Activated naive CD4-positive, alpha-beta T cell treated with anti-CD3 and anti-CD28 coated beads for 36 hours (primary cell): ENCODE data around the gene ZBTB40. TPM values are rescaled to one million over a fixed set of nuclear protein-coding genes. Genes with fewer than 3 reads are reported as not detected.

Experiments
- CTCF ChIA-PET: fragments of 350-600 bp; sonication (Branson Sonifier 250); formaldehyde crosslinking; loops from one replicate; lab custom pipeline; 2021; ENCODE audit warnings: antibody characterized with exemption; lab: Charles Lee
- DNase-seq: peaks from one replicate; pipeline ENCODE4 v3.0.0-alpha.2; 2020
- H3K27ac Mint-ChIP-seq: one replicate; pipeline ENCODE4 v1.8.0; 2021; ENCODE audit warnings: mild to moderate bottlenecking, mixed read lengths
- H3K27me3 Mint-ChIP-seq: one replicate; pipeline ENCODE4 v1.8.0; 2021; ENCODE audit warnings: low read depth, mixed read lengths
- H3K36me3 Mint-ChIP-seq: one replicate; pipeline ENCODE4 v1.8.0; 2021; ENCODE audit warnings: low read depth, mixed read lengths
- H3K4me1 Mint-ChIP-seq: one replicate; pipeline ENCODE4 v1.8.0; 2021; ENCODE audit warnings: low read depth, mixed read lengths
- H3K4me3 Mint-ChIP-seq: one replicate; pipeline ENCODE4 v1.8.0; 2021; ENCODE audit warnings: mild to moderate bottlenecking, moderate library complexity, mixed read lengths
- H3K9me3 Mint-ChIP-seq: one replicate; pipeline ENCODE4 v1.8.0; 2021; ENCODE audit warnings: mixed read lengths
- intact Hi-C: fragments of 100-400 bp; cut with micrococcal nuclease; formaldehyde crosslinking; loops from one replicate; pipeline ENCODE4 v1.15.1; 2023
- total RNA-seq, 2 experiments: library from RNA; stranded (reverse); gene quantifications; one replicate each; pipeline ENCODE4 v1.2.3, GENCODE V29; 2021

Gene ZBTB40
- total RNA-seq, 2 experiments from 2014 or later, result 11.5 to 13.1 TPM

DNA sequence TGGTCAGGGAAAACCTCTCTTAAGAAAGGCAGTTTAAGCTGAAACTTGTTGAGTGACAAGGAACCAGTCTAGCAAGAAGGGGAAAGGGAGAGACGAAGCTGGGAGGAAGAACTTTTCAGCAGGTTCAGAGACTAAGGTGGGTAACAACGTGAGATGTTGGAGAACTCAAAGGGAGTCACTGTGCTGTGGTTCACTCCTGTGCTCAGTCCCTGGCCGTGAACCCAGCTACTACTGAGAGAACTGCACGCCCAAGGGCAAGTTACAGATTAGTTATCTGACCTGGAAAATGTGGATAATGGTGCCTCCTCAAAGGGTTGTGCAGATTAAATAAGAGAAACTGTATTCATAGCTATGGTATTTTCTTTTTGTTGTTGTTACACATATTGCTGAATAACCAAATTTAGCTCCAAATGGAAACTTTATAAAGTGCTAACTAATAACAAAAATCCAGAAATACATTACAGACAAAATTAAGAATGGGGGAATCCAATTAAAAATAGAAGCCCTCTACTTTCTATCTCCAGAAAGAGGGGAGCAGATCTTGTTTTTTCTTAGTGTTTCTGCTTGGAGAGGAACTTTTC is 2.9 kb downstream of the ZBTB40 start:
- Mint-ChIP-seq H3K9me3 (no peaks in the 10 kb centered on the region), H3K36me3 (peaks cover 2% of the 10 kb centered on the region), H3K27ac (no peak overlapping the region), H3K27me3 (no peaks in the 10 kb centered on the region), H3K4me3 (no peak overlapping the region), H3K4me1 (peaks cover 44% of the 10 kb centered on the region)
- intact Hi-C loops, result loop anchor here (5.0 kb wide), 2 partner anchors 563 to 672 kb away; partner anchors contain the start of genes KDM1A, TEX46 and USP48
- no peak for DNase-seq
- CTCF ChIA-PET, result interaction anchor here (0.7 kb wide), 1 partner anchor 354 kb away, joined by 3 read pairs; no protein-coding TSS in a partner anchor

- Mint-ChIP-seq H3K36me3 (peaks cover 2% of the 10 kb centered on the region), H3K4me1 (peaks cover 57% of the 10 kb centered on the region)
- CTCF ChIA-PET, result no interaction called here
Measured at GRCh38 chr1:22457345-22457744, 5.7 kb downstream of the ZBTB40 start.

GRCh38 chr1:22457836-22458235 is 6.2 kb downstream of the ZBTB40 start:
- intact Hi-C loops, result no loop called here
- Mint-ChIP-seq H3K27ac (no peak overlapping the region), H3K9me3 (no peaks in the 10 kb centered on the region), H3K36me3 (peaks cover 2% of the 10 kb centered on the region), H3K27me3 (no peaks in the 10 kb centered on the region), H3K4me1 (peaks cover 56% of the 10 kb centered on the region), H3K4me3 (no peak overlapping the region)
- CTCF ChIA-PET, result no interaction called here
- no peak for DNase-seq

More at GRCh38 chr1:22457345-22457744, 5.7 kb downstream of the ZBTB40 start:
- intact Hi-C loops, result no loop called here
- Mint-ChIP-seq H3K9me3 (no peaks in the 10 kb centered on the region), H3K4me3 (no peak overlapping the region), H3K27me3 (no peaks in the 10 kb centered on the region), H3K27ac (no peak overlapping the region)
- no peak for DNase-seq

- Mint-ChIP-seq H3K9me3 (no peaks in the 10 kb centered on the region), H3K27me3 (no peaks in the 10 kb centered on the region), H3K4me3 (no peak overlapping the region), H3K4me1 (peaks cover 35% of the 10 kb centered on the region), H3K27ac (no peak overlapping the region), H3K36me3 (peaks cover 5% of the 10 kb centered on the region)
- intact Hi-C loops, result no loop called here
- CTCF ChIA-PET, result interaction anchor here (0.9 kb wide), 1 partner anchor 45 kb away, joined by 3 read pairs; no protein-coding TSS in a partner anchor
- no peak for DNase-seq
Measured at GRCh38 chr1:22461100-22461499, 9.4 kb downstream of the ZBTB40 start.

GRCh38 chr1:22461678-22462527 is 10.3 kb downstream of the ZBTB40 start:
- DNase-seq, result no peak
- intact Hi-C loops, result no loop called here
- CTCF ChIA-PET, result no interaction called here
- H3K4me3 Mint-ChIP-seq, result no peak overlapping the region
- H3K36me3 Mint-ChIP-seq, result peaks cover 5% of the 10 kb centered on the region
- no peaks in the 10 kb centered on the region for H3K9me3 Mint-ChIP-seq
- H3K27me3 Mint-ChIP-seq, result no peaks in the 10 kb centered on the region
- peaks cover 29% of the 10 kb centered on the region for H3K4me1 Mint-ChIP-seq
- no peak overlapping the region for H3K27ac Mint-ChIP-seq

- CTCF ChIA-PET, result no interaction called here
- H3K4me1 Mint-ChIP-seq, result peaks cover 29% of the 10 kb centered on the region
- H3K36me3 Mint-ChIP-seq, result peaks cover 5% of the 10 kb centered on the region
- intact Hi-C loops, result no loop called here
- no peaks in the 10 kb centered on the region for H3K27me3 Mint-ChIP-seq
- no peak for DNase-seq
- no peak overlapping the region for H3K27ac Mint-ChIP-seq
- no peak overlapping the region for H3K4me3 Mint-ChIP-seq
- no peaks in the 10 kb centered on the region for H3K9me3 Mint-ChIP-seq
Measured at GRCh38 chr1:22462928-22463327, 11.3 kb downstream of the ZBTB40 start.

GRCh38 chr1:22465015-22465565 is 13.4 kb downstream of the ZBTB40 start:
- intact Hi-C loops, result no loop called here
- peaks cover 23% of the 10 kb centered on the region for H3K4me1 Mint-ChIP-seq

DNA sequence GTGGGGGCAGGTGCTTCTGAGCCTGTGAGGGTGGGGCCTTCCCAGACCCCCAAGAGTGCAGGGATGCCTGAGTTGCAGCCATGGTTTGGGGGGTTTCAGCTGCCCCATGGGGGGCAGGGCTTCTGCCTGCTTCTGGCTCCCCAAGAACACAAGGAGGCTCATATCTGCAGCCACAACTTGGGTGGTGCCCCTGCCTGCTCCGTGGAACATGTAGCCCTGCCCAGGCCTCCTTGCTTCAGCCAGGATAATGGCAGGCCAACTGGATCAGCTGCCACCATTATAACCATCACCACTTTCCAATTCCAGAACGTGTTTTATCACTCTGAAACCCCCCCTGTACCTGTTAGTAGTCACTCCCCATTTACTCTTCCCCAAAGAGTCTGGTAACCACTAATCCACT is 14.0 kb downstream of the ZBTB40 start:
- H3K4me3 Mint-ChIP-seq, result no peak overlapping the region
- no peaks in the 10 kb centered on the region for H3K9me3 Mint-ChIP-seq
- DNase-seq, result no peak
- peaks cover 26% of the 10 kb centered on the region for H3K4me1 Mint-ChIP-seq
- CTCF ChIA-PET, result no interaction called here
- H3K36me3 Mint-ChIP-seq, result peaks cover 6% of the 10 kb centered on the region
- no peaks in the 10 kb centered on the region for H3K27me3 Mint-ChIP-seq
- H3K27ac Mint-ChIP-seq, result no peak overlapping the region
- intact Hi-C loops, result no loop called here

More at GRCh38 chr1:22465015-22465565, 13.4 kb downstream of the ZBTB40 start:
- Mint-ChIP-seq H3K4me3 (no peak overlapping the region), H3K27me3 (no peaks in the 10 kb centered on the region), H3K36me3 (peaks cover 5% of the 10 kb centered on the region), H3K27ac (no peak overlapping the region), H3K9me3 (no peaks in the 10 kb centered on the region)
- CTCF ChIA-PET, result no interaction called here
- no peak for DNase-seq

DNA sequence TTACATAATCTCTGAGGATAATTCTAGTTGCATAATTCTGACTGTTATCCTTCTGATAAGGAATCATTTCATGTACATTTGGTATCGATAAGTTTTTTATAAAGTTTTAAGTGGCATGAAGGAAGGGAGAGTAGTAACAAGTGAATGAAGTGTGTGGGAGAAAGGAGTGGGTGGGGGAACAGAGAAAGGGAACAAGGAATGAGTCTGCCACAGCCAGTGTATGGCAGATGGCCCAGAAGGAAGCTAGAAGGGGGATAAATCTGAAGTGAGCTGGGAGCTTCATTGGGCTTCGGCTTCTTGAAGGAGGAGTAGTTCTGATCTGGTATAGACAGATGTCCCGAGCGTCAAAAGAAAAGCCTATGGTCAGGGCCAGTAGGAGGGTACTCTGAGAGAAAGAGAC is 18.6 kb downstream of the ZBTB40 start:
- intact Hi-C loops, result no loop called here
- Mint-ChIP-seq H3K36me3 (peaks cover 5% of the 10 kb centered on the region), H3K4me3 (no peak overlapping the region), H3K9me3 (no peaks in the 10 kb centered on the region), H3K4me1 (peaks cover 11% of the 10 kb centered on the region), H3K27ac (no peak overlapping the region), H3K27me3 (no peaks in the 10 kb centered on the region)
- CTCF ChIA-PET, result no interaction called here
- DNase-seq, result no peak

GRCh38 chr1:22471078-22471477 is 19.4 kb downstream of the ZBTB40 start:
- intact Hi-C loops, result no loop called here
- Mint-ChIP-seq H3K4me3 (no peak overlapping the region), H3K27me3 (no peaks in the 10 kb centered on the region), H3K36me3 (peaks cover 2% of the 10 kb centered on the region), H3K27ac (no peak overlapping the region), H3K4me1 (peaks cover 11% of the 10 kb centered on the region), H3K9me3 (no peaks in the 10 kb centered on the region)
- CTCF ChIA-PET, result no interaction called here
- DNase-seq, result no peak

- CTCF ChIA-PET, result no interaction called here
- H3K9me3 Mint-ChIP-seq, result no peaks in the 10 kb centered on the region
Measured at GRCh38 chr1:22471610-22472009, 20.0 kb downstream of the ZBTB40 start.

DNA sequence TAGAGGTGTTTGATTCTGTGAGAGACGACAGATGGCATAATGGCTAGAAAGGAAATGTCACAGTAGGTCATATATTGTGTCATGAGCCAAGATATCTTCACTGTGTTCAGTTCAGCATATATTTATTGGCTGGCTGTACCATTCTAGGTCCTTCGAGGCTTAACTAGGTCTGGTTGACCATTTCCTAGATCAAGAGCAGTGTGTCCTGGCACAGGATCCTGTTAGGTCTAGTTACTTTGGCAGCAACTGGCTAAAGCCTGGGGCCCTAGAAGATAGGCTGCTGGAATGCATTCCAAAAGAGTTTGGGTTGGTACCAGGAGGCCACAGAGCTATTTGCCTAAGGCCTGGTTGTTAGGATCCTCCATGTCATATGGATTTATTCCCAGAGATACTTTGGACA is 20.9 kb downstream of the ZBTB40 start:
- CTCF ChIA-PET, result interaction anchor here (0.6 kb wide), 1 partner anchor 163 kb away, joined by 3 read pairs; no protein-coding TSS in a partner anchor
- no peak overlapping the region for H3K27ac Mint-ChIP-seq
- H3K36me3 Mint-ChIP-seq, result peaks cover 2% of the 10 kb centered on the region
- no peaks in the 10 kb centered on the region for H3K9me3 Mint-ChIP-seq
- intact Hi-C loops, result no loop called here
- H3K4me3 Mint-ChIP-seq, result no peak overlapping the region
- H3K4me1 Mint-ChIP-seq, result peaks cover 8% of the 10 kb centered on the region
- H3K27me3 Mint-ChIP-seq, result no peaks in the 10 kb centered on the region
- no peak for DNase-seq

More at GRCh38 chr1:22471610-22472009, 20.0 kb downstream of the ZBTB40 start:
- no peak overlapping the region for H3K27ac Mint-ChIP-seq
- intact Hi-C loops, result no loop called here
- peaks cover 11% of the 10 kb centered on the region for H3K4me1 Mint-ChIP-seq
- DNase-seq, result no peak
- H3K36me3 Mint-ChIP-seq, result peaks cover 2% of the 10 kb centered on the region
- no peak overlapping the region for H3K4me3 Mint-ChIP-seq
- no peaks in the 10 kb centered on the region for H3K27me3 Mint-ChIP-seq
